H1 (cell line): ENCODE results near the gene OMA1. TPM values are rescaled to one million over a fixed set of nuclear protein-coding genes. Genes with fewer than 3 reads are reported as not detected.

ENCODE experiments used
- CEBPB ChIP-seq: IDR thresholded peaks from 2 replicates; pipeline ENCODE4 v1.6.1; 2012; ENCODE audit warnings: low read depth, low read length
- POLR2AphosphoS5 ChIP-seq: IDR thresholded peaks from 2 replicates; pipeline ENCODE4 v1.6.1; 2011; ENCODE audit warnings: low read depth, low read length
- RXRA ChIP-seq: IDR thresholded peaks from 2 replicates; pipeline ENCODE4 v1.6.1; 2011; ENCODE audit warnings: low read depth, mild to moderate bottlenecking, low read length, moderate library complexity; ENCODE audit not compliant: insufficient read depth
- USF2 ChIP-seq: IDR thresholded peaks from 2 replicates; pipeline ENCODE4 v1.6.1; 2011; ENCODE audit warnings: low read length, improper control_type of control experiment
- polyA plus RNA-seq, 7 experiments: library from polyadenylated mRNA; depleted of rRNA in 3 of 7; stranded (reverse) in 5 of 7; unstranded in 2 of 7; fragments of >200 nt in 5 of 7; fragments of 200-250 nt in 2 of 7; gene quantifications; 1 replicate in 5 of 7; 2 replicates in 1 of 7; 4 replicates in 1 of 7; pipeline versions ENCODE4 v1.2.1 to v1.2.3, GENCODE V29; 2011 to 2013; ENCODE audit warnings: missing spikeins in 2 of 7, mixed read lengths in 2 of 7
- total RNA-seq: library from RNA; stranded (reverse); fragmentation: NEBNext Ultra II Directional; extraction: Animal tissue kit (Norgen Biotek cat#: 25700); gene quantifications from 2 replicates; pipeline ENCODE4 v1.2.1, GENCODE V29; 2021

The OMA1 gene
- total and polyA plus RNA-seq, 2 of the 8 experiments (the other 6 are each of a cell fraction or from before 2014, with no cell fraction given), result 7.7 to 11.7 TPM

GRCh38 chr1:58585166-58585565, 38.6 kb upstream of the OMA1 start (continued):
- TF ChIP-seq USF2, result no peak
- no peak for TF ChIP-seq CEBPB
- no peak for TF ChIP-seq RXRA
- TF ChIP-seq POLR2AphosphoS5, result no peak
